ENCODE measurements around the gene TTC6.

The TTC6 gene

DNA sequence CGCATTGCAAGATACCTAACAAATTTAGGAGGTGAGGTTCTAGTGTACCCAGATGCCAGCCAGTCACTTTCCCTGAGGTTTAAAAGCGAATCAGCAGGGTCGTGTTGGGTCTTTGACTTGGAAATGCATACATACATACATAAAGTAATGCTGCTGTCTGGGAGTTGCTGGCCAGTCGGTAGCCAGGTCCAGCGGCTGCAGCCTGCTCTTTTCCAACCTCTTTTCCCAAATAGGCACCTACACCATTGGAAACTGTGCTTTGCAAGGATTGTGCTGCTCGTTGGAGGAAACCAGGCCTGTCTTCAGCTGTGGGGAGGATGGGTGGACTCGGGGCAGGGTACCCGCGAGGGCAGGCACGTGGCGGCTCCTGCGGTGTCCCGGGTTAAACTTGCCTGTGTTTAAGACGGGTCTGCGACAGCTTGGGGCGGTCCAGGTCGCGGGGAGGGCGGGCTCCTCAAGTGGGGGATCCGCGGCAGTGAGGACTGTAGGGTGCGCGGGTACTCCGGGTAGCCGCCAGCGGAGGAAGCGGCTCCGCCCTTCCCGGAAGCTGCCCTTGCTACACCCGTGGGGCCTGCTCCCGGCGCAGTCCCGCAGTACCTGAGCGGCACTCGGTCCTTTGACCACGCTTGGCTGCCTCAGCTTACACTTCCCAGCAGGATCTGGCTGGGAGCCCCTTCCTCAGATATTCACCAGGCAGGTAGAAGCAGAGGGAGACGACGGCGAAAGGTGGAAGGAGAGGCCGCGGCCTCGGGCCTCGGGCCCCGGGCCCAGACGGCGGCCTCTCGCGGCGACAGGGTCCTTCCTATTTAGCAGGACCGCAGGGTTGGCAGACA, 2.7 kb downstream of the TTC6 start:
- DNase-seq, result peak; percentile 48

DNA sequence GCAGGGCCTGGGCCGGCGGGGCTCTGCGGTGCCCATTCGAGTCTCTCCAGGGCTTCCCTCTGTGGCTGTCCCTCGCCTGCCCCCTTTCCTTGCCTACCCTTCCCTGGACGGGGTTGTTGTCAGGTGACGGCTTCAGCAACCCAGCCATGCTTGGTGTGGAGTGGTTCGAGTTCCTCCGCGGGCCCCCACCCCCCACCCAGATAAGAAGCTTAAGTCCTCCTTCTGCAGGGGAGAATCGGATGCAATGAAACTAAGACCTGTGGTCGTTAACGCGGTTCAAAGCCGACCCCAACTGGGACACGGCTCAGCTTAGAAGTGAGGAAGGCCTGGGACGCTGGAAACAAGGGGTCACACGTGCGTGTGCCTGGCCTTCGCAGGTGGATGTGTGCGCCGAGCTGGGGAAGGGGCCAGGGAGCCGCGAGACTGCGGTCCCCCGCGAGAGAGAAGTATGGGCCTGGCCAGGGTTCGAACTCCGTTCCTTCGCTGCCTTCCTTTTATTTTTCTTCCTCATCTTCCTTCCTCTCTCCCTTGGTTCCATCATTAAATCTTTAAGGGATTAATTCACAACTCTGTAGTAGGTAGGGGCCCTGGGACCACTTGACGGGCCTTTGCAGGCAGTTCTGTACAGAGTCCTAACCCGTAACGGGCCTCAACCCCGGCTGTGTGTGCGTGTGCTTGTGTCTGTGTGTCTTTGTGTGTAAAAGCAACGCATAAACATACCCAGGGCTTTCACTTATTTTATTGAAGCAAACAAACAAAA, 3.5 kb downstream of the TTC6 start:
- peak; percentile 52 for DNase-seq

DNA sequence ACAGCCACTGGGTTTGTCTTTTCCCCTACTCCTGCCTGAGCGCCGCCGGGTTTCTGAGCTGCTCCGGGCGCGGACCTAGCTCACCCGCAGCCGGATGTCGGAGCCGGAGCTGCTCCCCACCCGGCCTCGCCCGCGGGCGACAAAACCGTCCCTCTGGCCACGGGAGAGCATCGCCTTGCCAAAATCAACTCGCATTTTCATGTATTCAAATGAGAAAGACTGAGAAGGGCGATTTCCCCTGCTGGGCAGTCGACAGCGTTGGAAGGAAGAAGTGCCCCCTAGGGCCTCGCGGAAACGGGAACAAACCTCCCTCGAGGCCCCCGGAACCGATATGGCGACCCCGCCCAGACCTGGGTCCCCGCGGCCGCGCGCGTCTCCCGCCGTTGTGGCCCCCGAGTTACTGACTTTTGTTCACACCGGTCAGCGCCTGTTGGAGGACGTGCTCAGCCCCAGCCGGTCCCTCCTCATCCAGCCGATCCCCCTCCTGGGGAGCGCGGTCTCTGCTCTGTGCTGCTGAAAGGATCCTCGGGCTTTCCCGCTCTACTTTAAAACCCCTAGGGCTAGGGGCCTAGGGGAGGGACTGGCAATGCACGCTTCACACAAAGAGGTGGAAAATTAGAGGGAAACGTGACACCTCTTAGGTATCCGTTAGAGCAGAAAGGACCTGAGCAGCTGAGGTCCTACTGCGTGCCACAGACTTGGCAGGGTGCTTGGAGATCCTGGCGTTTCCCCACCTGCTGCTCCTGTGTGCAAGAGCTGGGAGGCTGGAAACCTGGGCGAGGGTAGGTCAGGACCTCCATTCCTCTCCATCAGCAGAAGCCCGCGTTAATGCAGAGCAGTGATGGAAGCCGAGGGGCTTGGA, 4.3 kb downstream of the TTC6 start:
- peak; percentile 49 for DNase-seq

DNA sequence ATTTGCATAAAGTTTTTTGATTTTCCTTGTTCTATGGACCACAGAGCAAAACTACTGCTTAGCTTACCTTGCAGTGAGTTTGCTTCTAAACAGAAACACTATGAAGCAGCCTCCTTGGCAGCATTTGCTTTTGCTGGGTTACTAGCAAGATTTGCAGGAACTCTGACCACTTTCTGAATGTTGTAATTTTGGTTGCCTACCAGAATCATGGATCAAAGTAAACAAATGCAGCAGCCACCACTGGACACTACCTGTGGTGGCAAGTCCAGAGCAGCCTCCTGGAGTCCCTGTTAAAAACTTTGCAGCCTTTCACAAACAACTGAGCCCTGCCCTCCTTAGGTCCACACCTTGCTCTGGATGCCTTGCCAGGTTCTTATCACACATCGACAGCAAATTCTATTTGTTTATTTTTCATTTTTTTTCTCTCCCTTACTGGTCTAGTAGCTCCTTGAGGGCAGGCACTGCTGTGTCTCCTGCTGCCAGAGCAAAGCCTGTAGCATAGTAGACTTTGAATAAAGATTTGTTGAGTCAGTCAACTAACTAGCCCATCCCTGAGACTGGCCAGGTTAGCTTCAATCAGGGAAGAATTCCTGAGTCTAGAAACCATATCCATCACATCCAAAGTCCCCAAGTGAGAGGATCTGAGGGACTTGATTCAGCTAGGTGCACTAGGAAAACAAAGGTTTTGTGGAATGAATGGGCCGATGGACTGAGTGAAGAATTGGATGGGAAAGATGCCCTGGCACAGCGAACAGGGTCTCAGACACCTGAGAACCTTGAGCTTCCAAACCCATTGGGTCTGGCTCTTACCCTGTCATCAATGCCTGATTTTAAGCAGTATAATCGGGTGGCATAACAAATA, 5.7 kb downstream of the TTC6 start:
- DNase-seq, result no peak

DNA sequence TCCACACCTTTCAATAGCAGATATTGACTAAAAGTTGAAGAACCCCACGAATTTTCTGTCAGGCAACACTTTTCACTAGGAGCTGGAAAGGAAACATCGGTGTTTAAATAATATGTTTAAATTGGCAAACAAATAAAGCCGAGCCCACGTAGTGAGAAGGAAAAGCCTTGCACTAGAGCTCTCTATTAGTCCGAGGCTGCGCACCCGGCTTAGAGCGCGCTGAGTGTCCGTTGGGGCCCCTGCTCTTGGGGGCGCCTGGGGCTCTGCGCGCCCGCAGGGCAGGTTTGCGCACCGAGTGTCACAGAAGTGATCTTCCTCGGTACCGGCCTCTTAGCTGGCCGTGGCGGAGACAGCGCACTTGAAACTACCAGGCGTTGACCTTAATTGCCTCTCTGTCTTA, 6.4 kb downstream of the TTC6 start:
- DNase-seq, result no peak

DNA sequence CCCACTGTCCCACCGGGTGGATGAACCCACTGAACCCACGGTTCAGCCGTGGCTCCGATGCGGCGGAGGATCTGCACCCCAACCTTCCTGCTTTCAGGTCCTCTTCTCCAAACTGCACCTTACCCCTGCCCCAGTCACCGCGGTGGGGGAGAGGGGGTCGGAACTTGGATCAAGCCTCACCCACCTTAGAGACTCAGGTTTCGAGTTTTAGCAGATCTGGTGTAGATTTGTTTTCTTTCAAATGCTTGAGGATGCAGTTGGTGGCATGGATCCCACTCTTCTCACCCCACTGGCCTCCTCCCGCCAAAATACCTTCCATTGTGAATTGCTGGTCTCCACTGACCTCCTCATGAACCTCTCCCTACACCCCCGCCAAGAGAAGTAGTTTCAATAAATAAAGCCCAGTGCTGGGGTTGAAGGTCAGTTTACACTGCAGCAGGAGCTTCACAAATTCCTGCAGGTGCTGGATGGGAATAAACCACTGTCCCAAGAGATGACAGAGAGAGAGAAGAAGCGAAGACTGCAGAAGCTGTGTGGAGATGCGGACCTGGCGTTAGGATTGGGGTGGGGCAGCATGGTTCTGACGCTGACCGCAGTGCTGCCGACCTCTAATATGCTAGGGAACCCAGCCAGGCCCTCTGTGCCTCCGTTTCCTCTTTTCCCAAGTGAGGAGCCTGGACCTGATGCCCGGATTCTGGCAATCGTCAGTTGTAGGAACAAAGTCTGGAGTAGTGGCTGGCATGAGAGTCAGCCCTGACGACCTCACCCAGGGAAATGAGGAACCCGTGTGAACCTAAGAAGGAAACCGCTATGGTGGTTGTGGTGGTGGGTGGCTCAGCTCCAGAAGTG, 7.4 kb downstream of the TTC6 start:
- no peak for DNase-seq

DNA sequence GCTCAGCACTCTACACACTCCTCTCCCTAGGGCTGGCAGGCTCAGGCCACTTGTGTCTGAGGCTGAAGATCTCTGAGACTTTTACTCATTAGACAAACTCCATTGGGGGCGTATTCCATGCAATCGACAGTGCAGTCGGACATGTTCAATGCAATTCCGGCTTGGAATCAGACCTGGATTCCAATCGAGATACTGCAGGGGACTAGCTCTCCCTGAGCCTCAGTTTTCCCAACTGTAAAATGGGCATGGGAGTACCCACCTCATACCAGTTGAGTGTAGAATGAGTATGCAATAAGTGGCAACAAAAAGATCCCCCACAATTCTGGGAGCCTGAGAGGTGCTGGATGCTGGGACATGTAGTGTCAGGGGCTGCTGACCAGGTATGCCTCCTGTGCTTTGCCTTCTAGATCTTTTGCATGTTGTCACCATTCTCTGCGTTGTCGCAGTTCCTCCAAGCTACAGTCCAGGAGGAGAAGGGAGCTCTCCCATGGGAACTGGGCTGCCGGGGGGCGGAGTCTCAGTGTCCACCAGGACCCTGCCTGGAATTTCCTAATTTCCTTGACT, 8.3 kb downstream of the TTC6 start:
- no peak for DNase-seq

DNA sequence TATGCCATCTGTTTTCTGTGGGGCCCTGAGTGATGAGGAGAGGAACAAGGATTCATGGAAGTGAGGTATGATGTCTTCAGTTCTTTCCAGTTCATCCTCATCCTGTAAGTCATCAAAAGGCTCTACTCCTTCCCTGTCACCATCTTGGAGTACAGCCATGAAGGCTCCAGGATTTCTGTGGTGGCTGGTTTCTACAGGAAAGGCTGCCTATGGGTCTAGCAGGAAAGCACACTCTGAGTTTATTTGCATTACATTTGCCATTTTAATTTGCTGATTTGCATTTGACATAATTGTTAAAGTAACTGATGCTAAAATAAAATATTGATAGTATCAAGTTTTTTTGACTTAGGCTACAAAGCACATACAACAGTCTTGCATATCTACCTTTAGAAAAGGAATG, 11.2 kb downstream of the TTC6 start:
- DNase-seq, result no peak

DNA sequence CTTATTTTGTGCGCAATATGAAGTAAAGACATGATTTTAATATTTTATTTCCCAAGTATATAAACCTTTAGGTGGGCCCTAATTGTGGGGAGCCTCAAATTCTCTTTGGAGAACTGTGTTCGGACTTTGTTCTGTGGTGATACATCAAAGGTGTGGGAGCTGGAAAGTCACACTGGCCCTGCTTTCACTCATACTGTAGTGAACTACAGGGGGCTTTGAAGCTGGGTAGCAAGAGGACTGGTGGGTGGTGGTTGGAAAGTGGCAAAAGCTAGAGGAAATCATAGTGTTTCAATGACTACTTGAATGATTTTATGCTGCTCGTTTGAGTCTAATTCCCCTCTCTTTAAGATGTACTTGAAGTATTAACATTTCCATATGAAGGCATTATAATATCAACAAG, 13.2 kb downstream of the TTC6 start:
- DNase-seq, result no peak

DNA sequence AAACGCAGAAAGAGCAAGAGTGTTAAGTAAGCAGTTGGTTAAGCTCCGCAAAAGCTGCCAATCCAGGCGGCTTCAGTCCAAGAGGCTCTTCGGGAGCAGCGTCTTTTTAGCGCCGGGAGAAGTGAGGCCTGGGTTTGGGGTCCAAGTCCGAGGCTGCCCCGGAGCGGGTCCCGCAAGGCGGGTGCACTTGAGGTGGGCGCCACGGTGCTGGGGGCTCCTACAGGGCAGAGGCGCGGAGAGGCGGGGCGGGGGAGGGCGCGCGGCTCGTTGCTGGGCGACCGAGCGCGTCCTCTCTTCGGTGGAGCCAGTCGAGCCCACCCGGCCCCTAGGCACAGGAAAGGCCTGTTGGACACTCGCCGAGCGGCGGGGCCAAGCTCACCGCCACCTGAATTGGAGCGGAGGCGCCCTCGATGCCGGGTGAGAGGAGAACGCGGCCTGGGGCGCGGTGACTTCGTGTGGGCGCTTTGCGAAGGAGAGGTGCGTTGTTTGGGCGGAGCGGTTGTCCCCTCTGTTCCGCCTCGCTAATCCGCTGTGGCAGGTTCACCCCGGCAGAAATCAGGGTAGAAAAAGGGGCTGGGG, 15.6 kb downstream of the TTC6 start:
- no peak for DNase-seq

DNA sequence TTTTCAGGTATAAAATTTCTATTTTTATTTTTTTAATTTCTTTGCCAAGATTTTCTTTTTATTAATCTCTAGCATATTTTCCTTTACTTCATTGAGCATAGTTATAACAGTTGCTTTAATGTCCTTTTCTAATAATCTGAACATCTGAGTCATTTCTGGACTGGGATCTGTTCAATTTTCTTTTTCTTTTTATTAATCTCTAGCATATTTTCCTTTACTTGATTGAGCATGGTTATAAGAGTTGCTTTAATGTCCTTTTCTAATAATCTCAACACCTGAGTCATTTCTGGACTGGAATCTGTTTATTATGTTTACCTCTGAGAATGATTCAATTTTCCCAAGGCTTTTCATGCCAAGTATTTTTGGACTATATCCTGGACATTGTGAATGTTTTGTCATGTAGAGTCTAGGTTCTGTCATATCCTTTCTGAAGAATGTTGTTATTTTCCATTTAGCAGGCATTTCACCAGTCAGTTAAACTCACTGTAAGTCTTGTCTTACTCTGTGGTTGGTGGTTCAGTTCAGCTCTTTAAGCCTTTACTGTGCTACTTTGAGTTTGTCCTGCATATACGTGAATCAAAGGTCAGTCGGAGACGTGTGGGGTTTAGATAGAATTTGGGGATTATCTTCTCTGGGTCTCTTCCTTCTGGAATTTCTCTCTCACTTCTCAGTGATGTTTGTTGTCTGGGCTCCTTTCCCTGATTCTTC, 20.3 kb downstream of the TTC6 start:
- DNase-seq, result no peak

DNA sequence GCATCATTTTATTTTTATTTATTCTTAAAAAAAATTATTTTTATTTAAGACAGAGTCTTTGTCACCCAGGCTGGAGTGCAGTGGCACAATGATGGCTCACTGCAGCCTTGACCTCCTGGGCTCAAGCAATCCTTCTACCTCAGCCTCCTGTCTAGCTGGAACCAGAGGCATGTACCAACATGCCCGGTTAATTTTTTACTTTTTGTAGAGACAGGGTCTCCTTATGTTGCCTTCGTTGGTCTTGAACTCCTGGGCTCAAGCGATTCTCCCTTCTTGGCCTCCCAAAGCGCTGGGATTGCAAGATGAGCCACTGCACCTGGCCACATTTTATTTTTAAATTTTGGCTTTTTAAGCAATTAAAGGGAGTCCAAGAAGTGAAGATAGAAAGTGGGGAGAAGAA, 21.4 kb downstream of the TTC6 start:
- DNase-seq, result no peak

DNA sequence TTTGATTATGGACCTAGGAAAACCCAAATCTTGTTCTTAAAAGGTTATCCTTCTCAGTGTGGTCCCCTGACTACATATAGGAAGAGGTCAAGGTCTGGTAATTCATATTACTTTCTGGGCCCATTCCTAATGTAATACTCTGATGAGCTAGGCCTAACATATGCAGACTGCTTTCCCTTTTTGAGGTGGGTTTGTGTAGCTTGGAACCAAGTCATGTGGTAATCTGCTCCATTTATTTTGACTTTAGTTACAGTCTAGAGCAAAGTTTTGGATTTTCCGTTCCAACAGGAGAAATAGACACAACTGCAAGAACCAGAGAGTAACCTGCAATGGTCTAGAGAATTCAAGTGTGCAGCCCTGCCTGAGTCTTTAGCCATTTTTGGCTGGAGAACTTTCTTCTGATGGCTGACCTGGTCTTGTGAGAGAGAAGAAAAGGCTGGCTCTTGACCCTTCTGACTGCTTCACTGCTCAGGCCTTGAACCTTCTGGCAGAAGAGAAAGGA, 22.5 kb downstream of the TTC6 start:
- DNase-seq, result no peak

DNA sequence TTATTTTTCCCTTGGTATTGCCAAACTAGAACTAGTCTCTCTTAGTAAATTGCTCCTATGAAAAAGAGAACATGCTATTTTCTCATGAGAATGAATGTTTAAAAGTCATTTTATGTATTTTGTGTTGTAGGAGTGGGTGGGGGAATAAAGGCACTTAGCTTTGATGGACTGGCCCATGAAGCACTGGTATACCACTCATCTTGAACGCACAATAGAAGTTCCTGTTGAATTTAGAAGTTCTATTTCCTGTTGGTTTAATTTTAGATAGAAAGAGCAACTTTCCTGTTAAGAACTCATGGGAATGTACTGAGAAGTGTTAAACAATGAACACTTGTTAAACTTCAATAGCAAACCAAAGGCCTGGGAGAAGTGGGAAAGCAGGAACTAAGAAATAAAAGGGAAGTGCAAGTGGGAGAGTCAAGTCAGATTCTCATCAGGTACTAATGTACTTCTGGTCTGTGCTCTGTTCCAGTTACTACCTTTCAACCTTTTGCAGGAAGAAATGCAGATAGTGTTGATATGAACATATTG, 23.1 kb downstream of the TTC6 start:
- DNase-seq, result no peak

DNA sequence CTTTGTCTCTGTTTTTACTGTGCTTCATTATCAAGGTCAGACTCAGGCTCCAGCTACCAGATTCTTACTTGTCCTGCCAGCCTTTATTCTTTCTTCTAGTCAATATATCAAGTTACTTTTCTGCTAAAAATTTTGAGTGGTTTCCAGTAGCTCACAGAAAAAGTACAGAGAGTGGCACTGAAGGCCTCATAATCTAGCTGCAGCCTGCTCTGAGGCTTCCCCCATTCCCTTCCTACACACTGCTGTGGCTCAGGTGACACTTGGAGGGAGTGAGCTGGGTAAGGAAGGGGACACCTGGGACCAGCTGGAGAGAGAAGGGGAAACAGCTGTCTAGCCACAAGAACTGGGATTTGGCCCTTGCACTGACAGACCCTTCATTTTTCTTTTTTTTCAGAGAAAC, 25.4 kb downstream of the TTC6 start:
- DNase-seq, result no peak

DNA sequence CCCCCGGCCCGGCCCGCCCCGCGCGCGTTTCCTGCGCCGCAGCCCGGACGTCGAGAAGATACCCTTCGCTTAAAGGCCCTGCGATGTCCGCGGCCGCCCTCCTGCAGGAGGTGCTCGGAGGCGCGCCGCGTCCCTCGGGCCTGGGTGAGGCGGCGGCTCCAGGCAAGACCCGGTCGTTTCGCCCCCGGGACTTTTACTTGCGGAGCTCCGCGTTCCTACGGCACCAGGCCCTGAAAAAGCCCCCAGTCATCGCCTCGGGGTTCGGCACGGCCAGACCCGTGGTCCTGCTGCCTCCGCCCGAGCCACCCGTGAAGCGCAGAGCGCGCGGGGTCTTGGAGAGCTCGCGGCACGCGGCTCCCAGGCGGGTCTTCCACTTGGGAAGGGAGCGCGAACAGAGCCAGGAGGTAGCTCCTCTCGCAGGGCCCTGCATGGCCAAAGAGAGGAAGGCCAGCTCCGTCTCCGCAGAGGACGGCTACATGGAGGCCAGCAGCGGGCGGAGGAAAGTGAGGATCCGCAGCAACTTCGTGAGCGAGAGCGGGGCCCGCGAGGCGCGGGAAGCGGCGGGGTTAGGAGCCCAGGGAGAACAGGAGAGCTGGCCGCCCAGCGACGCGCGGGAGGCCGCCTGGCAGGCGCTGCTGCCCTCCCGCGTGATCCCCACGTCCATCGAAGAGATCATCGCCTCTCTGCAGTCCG, 26.9 kb downstream of the TTC6 start:
- DNase-seq, result no peak

DNA sequence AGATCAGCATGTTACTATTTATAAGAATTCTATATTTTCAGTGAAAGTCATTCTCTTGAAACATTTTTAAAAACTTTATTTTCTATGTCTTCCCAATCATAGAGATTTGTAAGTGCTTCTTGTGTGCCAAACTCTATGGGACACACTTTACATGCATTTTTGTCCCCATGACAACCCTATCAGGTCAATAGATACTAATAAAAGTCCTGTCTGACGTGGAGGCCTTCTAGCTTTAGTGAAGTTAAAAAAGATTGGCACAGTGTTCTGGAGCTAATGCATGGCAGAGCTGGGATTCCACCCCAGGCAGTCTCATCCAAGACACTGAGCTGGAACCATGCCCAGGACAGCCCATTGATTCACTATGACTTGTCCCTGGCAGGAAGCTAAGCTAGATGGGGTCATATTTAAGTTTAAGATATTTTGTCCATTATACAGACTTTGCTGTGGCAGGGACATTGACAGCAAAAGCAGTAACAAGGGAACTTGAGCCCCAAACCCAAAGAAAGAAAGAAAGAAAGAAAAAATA, 28.1 kb downstream of the TTC6 start:
- peak; percentile 30 for DNase-seq

DNA sequence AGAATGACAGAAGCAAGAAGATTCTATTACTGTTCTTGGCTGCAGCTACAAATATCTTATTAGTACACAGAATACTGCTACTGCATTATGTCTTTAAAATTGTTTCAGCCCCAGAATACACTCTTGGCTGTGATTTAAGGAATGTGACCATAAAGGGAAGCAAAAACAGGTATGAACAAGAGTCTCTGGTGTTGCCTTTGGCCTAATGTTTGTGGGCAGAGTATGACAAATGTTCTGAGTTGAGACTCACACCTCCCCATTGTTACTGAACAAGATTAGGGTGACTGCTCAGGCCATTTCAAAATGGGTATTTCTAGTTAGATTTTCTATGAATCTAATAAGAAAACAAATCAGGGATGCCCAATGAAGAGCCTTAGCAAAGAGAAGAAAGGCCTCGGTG, 28.5 kb downstream of the TTC6 start:
- DNase-seq, result no peak

All from NCI-H2029 treated with DMSO at 0.1 percent for 48 hours (cell line).